ENCODE results near the gene IL27RA. TPM values are rescaled to one million over a fixed set of nuclear protein-coding genes. Genes with fewer than 3 reads are reported as not detected.

IL27RA gene
- total and polyA plus RNA-seq, 2 experiments from 2014 or later, result 7.7 to 11.4 TPM

- H3K4me2 ChIP-seq, result peak overlapping the region; percentile 72
- H3K27ac Mint-ChIP-seq, result no peak overlapping the region
- peaks cover 23% of the 10 kb centered on the region for H3K36me3 Mint-ChIP-seq (ENCODE audit: low read depth)
- TF ChIP-seq NANOG (IDR thresholded peaks at IDR 0.05; ENCODE audit: borderline replicate concordance) (no peak), ETS1 (IDR thresholded peaks at IDR 0.05) (no peak), EZH2 (IDR thresholded peaks at IDR 0.05; ENCODE audit: low read depth, unreplicated experiment) (no peak), CTCF (conservative IDR thresholded peaks at IDR 0.05; ENCODE audit: low read depth in 2 of 2) (peak; percentile 45 to 50)
- H3K4me3 ChIP-seq, result peak overlapping the region; percentile 56
- peak overlapping the region; percentile 75 for H3K4me3 Mint-ChIP-seq
- H3K27ac ChIP-seq (ENCODE audit: low read depth), result no peak overlapping the region
- H3K4me1 Mint-ChIP-seq, result peaks cover 15% of the 10 kb centered on the region
- H3K27me3 ChIP-seq (ENCODE audit: insufficient read depth), result peaks cover 36% of the 10 kb centered on the region
- peaks cover 10% of the 10 kb centered on the region for H3K9me3 Mint-ChIP-seq
- no peaks in the 10 kb centered on the region for H3K79me2 ChIP-seq (replicated peaks; ENCODE audit: insufficient read depth)
- DNase-seq (ENCODE audit: low spot score) (peak; percentile 75), ATAC-seq (no peak)
- no peaks in the 10 kb centered on the region for H3K9me2 ChIP-seq (ENCODE audit: insufficient read depth)
- peaks cover 12% of the 10 kb centered on the region for H3K4me1 ChIP-seq (ENCODE audit: insufficient read depth)
- peaks cover 25% of the 10 kb centered on the region for H3K27me3 Mint-ChIP-seq (ENCODE audit: insufficient read depth, low read depth, poor library complexity)
- H3K36me3 ChIP-seq (ENCODE audit: insufficient read depth), result peaks cover 9% of the 10 kb centered on the region; the same call in 1 of the 2 replicates
- no peak overlapping the region for H2AFZ ChIP-seq
- 0 out of 2 replicates have a peak, but pooled peaks cover 6% of the 10 kb centered on the region for H4K20me1 ChIP-seq (replicated peaks; ENCODE audit: insufficient read depth)
- peaks cover 30% of the 10 kb centered on the region for H3F3A ChIP-seq (replicated peaks; ENCODE audit: low read depth)
Measured at GRCh38 chr19:14089412-14089661, 57.8 kb downstream of the IL27RA start.

- Histone ChIP-seq H3K4me3 (peak overlapping the region; percentile 60), H3K9me2 (ENCODE audit: insufficient read depth) (no peaks in the 10 kb centered on the region), H3K4me2 (peak overlapping the region; percentile 72), H2AFZ (no peak overlapping the region), H3K36me3 (ENCODE audit: insufficient read depth) (peaks cover 9% of the 10 kb centered on the region; the same call in 1 of the 2 replicates), H3K4me1 (ENCODE audit: insufficient read depth) (peaks cover 12% of the 10 kb centered on the region), H4K20me1 (replicated peaks; ENCODE audit: insufficient read depth) (0 out of 2 replicates have a peak, but pooled peaks cover 6% of the 10 kb centered on the region), H3K27ac (ENCODE audit: low read depth) (no peak overlapping the region), H3K79me2 (replicated peaks; ENCODE audit: insufficient read depth) (no peaks in the 10 kb centered on the region), H3F3A (replicated peaks; ENCODE audit: low read depth) (peaks cover 31% of the 10 kb centered on the region), H3K27me3 (ENCODE audit: insufficient read depth) (peaks cover 31% of the 10 kb centered on the region)
- no peak for TF ChIP-seq ETS1 (IDR thresholded peaks at IDR 0.05)
- ATAC-seq, result no peak
- peaks cover 28% of the 10 kb centered on the region for H3K36me3 Mint-ChIP-seq (ENCODE audit: low read depth)
- H3K27ac Mint-ChIP-seq, result no peak overlapping the region
- H3K4me3 Mint-ChIP-seq, result peak overlapping the region; percentile 80
- peaks cover 15% of the 10 kb centered on the region for H3K9me3 Mint-ChIP-seq
- peaks cover 15% of the 10 kb centered on the region for H3K4me1 Mint-ChIP-seq
- H3K27me3 Mint-ChIP-seq (ENCODE audit: insufficient read depth, low read depth, poor library complexity), result peaks cover 23% of the 10 kb centered on the region
- peak; percentile 71 for DNase-seq (ENCODE audit: low spot score)
Measured at GRCh38 chr19:14089662-14090508, 58.3 kb downstream of the IL27RA start.

All from GM23338 (cell line).